Colonic mucosa (tissue), 4 donors: ENCODE data around the gene TXNL1. TPM values are rescaled to one million over a fixed set of nuclear protein-coding genes. Genes with fewer than 3 reads are reported as not detected.

Experiments
- DNase-seq: peaks from one replicate; pipeline ENCODE4 v3.0.0-alpha.2; 2020
- H3K27ac ChIP-seq: fragments of 200-600 bp; one replicate; pipeline ENCODE4 v1.8.0; 2021
- H3K27me3 ChIP-seq: fragments of 200-600 bp; one replicate; pipeline ENCODE4 v1.8.0; 2021
- H3K36me3 ChIP-seq: fragments of 200-600 bp; one replicate; pipeline ENCODE4 v1.8.0; 2021
- H3K4me1 ChIP-seq: fragments of 200-600 bp; one replicate; pipeline ENCODE4 v1.8.0; 2021; ENCODE audit warnings: mild to moderate bottlenecking
- H3K4me3 ChIP-seq: fragments of 200-600 bp; one replicate; pipeline ENCODE4 v1.8.0; 2021
- H3K9ac ChIP-seq, 2 donors: one replicate each; pipeline ENCODE4 v1.7.0; 2013; ENCODE audit warnings: control low read depth in 2 of 2, low read depth in 2 of 2, low read length in 2 of 2
- H3K9me3 ChIP-seq: fragments of 200-600 bp; one replicate; pipeline ENCODE4 v1.8.0; 2021
- CTCF ChIP-seq: fragments of 200-600 bp; IDR thresholded peaks from one replicate; pipeline ENCODE4 v1.8.0; 2022; ENCODE audit warnings: antibody characterized with exemption, mild to moderate bottlenecking
- intact Hi-C: fragments of 100-400 bp; cut with DNase I; formaldehyde crosslinking; loops from one replicate; pipeline ENCODE4 v1.14.1; 2022
- total RNA-seq, 2 donors: library from RNA; stranded (reverse); fragmentation: NEBNext Ultra II Directional in 1 of 2; extraction: Animal tissue kit (Norgen Biotek cat#: 25700) in 1 of 2; gene quantifications; one replicate each; pipeline ENCODE4 v1.2.1, GENCODE V29; 2021
- donor health status: healthy.
- donor health status: DM: no; HTN: no; CAD: no.
- donor health status: DM: no; HTN: no; CAD: no.

The TXNL1 gene
- total RNA-seq, 2 donors from 2014 or later: 67.7 to 69.4 TPM

- H3K4me3 ChIP-seq: peak within 1 kb of the TSS; percentile 72
These were observed 12.8 kb upstream of the TXNL1 start, which contains the start of gene WDR7 for GRCh38 chr18:56650944-56651770. Gene WDR7, plus strand, starts transcription at chr18:56651359. Its CDS starts 21,157 bp downstream, at chr18:56672516.

GRCh38 chr18:56649996-56650395, 11.6 kb upstream of the TXNL1 start:
- H3K27ac ChIP-seq: no peak overlapping the region
- no peak for DNase-seq
- H3K27me3 ChIP-seq: no peaks in the 10 kb centered on the region
- TF ChIP-seq CTCF: no peak
- no peak overlapping the region for H3K9ac ChIP-seq
- H3K36me3 ChIP-seq: no peaks in the 10 kb centered on the region
- H3K9me3 ChIP-seq: no peaks in the 10 kb centered on the region
- intact Hi-C loops: no loop called here
- no peak overlapping the region for H3K4me3 ChIP-seq
- no peaks in the 10 kb centered on the region for H3K4me1 ChIP-seq

More at GRCh38 chr18:56650944-56651770, 12.8 kb upstream of the TXNL1 start, which contains the start of gene WDR7:
- no peaks in the 10 kb centered on the region for H3K27me3 ChIP-seq
- TF ChIP-seq CTCF: no peak
- H3K36me3 ChIP-seq: no peaks in the 10 kb centered on the region
- H3K4me1 ChIP-seq: no peaks in the 10 kb centered on the region
- H3K9me3 ChIP-seq: no peaks in the 10 kb centered on the region
- peak within 1 kb of the TSS; percentile 86 to 92 for H3K9ac ChIP-seq
- intact Hi-C loops: no loop called here
- peak within 1 kb of the TSS; percentile 79 for H3K27ac ChIP-seq
- peak; percentile 95 for DNase-seq

GRCh38 chr18:56647951-56648893, 9.8 kb upstream of the TXNL1 start:
- no peak overlapping the region for H3K4me3 ChIP-seq
- no peaks in the 10 kb centered on the region for H3K27me3 ChIP-seq
- H3K36me3 ChIP-seq: no peaks in the 10 kb centered on the region
- no peak for DNase-seq
- no peak for TF ChIP-seq CTCF
- H3K4me1 ChIP-seq: no peaks in the 10 kb centered on the region
- no peak overlapping the region for H3K9ac ChIP-seq
- no peak overlapping the region for H3K27ac ChIP-seq
- no peaks in the 10 kb centered on the region for H3K9me3 ChIP-seq
- intact Hi-C loops: no loop called here

GRCh38 chr18:56647071-56647470, 8.7 kb upstream of the TXNL1 start:
- H3K4me1 ChIP-seq: no peaks in the 10 kb centered on the region
- no peak for TF ChIP-seq CTCF
- intact Hi-C loops: no loop called here
- H3K27me3 ChIP-seq: no peaks in the 10 kb centered on the region
- H3K36me3 ChIP-seq: no peaks in the 10 kb centered on the region
- no peak for DNase-seq
- no peak overlapping the region for H3K4me3 ChIP-seq
- no peaks in the 10 kb centered on the region for H3K9me3 ChIP-seq
- H3K9ac ChIP-seq: no peak overlapping the region
- no peak overlapping the region for H3K27ac ChIP-seq

- peak; percentile 41 for TF ChIP-seq CTCF
- H3K36me3 ChIP-seq: no peaks in the 10 kb centered on the region
- H3K4me1 ChIP-seq: no peaks in the 10 kb centered on the region
- no peak for DNase-seq
- H3K9me3 ChIP-seq: no peaks in the 10 kb centered on the region
- intact Hi-C loops: no loop called here
- H3K9ac ChIP-seq: no peak overlapping the region
- no peak overlapping the region for H3K4me3 ChIP-seq
- no peaks in the 10 kb centered on the region for H3K27me3 ChIP-seq
- no peak overlapping the region for H3K27ac ChIP-seq
These were observed 7.1 kb upstream of the TXNL1 start for GRCh38 chr18:56645415-56646016.
